Activated CD4-positive, alpha-beta T cell treated with anti-CD3 and anti-CD28 coated beads for 24 hours (primary cell): ENCODE measurements around the gene MAT2B.

Experiments used
- DNase-seq, 2 donors: peaks; one replicate each; pipeline ENCODE4 v3.0.0-alpha.2; 2020; ENCODE audit warnings: low read depth in 2 of 2

Gene MAT2B

DNA sequence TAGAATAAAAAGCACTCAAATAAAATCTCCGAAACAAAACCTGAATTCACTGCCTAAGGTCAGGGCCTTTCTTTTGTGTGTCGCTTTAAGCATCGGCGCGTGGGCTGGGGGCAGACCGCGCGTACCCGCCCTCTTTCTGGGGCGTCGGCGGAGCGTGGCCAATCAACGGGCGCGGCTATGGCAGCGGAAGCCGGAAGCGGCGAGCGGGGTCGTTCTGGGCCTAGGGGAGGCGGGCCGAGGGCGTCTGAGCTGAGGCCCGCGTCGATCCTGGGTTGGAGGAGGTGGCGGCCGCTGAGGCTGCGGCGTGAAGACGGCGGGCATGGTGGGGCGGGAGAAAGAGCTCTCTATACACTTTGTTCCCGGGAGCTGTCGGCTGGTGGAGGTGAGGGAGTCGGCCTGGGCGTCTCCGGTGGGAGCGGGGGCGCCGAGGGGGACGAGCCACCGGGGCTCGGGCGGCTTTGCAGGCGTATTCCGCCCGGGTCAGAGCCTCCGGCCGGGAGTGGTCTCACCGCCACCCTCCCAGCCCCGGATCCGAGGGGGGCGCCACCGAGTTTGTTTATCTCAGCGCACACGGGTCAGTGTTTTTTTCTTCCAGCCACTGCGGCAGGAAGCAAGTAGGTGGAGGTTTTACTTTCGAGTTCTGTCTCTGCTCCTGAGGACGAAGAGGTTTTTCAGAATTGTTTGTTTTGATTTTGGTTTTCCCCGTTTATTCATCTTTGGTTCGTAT, at the start of gene MAT2B:
TSS of gene MAT2B (plus strand) at position 252 of the 727 bp plus-strand sequence. CDS start at position 320, 68 bp downstream.
- DNase-seq, result peak; percentile 90 to 91

DNA sequence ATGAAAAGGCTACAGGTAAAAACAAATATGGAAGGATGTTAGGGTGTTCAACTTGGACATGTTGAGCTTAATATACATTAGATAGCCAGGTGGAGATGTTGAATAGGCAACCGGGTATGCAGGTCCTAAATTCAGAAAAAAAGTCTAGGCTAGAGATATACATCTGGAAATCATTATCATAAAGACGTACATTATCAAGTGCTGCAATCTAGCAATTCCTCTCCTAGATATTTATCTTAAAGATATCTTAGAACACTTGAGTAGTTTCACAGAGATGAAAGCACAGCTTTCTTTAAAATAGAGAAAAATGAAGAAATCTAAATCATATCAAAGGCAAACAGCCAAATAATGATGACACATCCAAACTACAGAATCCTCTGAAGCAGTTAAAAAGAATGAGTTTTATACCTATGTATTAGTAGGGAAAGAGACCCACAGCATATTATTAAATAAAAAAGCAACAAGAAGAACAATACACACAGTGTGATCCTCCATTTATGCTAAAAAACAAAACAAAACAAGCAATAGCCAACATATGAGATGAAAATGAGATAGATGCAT, 49.3 kb upstream of the MAT2B start:
- no peak for DNase-seq

DNA sequence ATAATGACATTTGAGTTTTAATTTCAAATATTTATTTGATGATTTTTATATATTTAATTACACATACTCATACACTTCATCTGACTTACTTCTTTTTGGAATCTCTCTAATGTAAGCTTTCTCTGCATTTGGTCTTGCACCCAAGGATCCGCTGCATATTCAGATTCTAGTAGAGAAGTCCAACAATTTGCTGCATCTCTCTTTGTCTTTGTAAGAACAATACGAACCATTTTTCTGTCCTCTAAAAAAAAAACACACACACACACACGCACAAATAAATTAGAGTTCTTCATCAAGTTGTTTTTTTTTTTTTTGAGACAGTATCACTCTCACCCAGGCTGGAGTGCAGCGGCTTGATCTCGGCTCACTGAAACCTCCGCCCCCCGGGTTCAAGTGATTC, 48.6 kb upstream of the MAT2B start:
- no peak for DNase-seq

DNA sequence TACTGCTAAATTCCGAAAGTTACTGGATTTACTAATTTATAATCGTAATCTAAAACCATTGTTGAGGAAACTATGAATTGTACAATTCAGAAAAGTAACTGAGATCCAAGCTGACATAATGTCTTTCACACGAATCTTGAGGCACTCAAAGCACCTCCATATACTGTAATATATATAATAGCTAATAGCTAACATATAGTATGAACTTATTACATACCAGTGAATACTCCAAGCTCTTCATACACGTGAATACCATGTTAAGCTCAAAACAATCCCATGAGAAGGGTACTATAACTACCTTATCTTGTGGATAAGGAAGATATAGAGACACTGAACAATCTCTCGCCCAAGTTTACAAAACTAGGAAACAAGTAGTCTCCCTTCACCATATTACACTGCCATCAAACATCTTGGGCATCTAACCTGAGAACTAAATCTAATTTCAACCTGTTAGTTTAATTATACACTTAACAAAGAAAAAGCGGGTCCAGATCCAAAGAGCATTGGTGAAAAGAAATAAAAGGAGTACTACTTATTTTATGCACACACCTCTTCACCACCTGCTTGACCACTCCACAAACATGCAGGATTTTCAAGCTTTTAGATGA, 46.5 kb upstream of the MAT2B start:
- no peak for DNase-seq

DNA sequence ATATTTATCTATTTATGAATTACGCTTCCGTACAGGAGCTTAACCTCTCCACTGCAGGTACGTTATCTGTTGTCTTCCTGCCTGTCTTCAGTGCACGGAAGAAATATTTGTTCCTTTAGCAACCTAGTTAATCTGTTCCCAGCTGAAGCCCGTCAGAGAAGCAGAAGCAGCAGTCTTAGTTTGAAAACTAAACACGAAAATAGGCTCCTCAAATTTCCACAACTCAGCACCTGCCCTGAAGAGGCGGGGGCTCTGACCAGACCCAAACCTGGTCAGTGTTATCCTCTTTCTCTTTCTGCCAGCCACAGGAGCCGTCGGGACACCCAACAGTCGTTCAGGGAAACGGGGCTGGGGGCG, 46.0 kb upstream of the MAT2B start:
- no peak for DNase-seq

DNA sequence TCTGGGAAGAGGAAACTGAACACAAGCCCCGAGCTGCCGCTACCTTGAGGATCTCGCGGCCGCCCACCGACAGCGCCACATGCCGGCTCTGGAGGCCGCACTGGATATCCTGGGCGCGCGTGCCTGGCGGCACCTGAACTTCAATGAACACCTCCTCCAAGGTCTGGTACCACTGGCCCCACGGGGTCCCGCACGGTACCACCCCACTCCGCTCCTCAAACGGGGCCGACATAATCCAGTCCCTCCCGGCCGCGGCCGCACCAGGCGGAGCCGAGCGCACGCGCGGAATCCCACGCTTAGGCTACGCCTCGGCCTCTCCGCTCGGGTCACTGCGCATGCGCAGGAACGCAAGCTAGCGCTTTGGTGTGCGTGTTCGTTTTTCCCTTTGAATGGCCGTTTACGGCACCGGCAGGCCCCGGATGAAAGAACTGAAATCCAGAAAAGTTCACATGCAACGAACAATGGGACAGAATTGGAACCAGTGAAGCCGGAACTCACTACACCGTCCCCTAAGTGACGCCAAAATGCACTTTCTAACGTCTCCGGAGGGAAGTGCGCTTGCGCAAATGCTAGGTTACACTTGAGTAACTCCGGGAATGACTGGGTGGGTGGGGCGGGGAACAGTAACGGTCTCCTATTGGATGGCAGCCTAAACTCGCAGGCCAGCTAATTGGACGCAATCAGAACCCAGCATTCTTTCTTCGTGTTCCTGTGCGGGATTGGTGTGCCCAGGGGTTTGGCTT, 45.4 kb upstream of the MAT2B start, which contains the start of gene NUDCD2:
TSS of gene NUDCD2 (minus strand) at position 284 of the 743 bp plus-strand sequence. CDS start at position 232, 52 bp downstream.
- DNase-seq, result peak; percentile 87 to 90

DNA sequence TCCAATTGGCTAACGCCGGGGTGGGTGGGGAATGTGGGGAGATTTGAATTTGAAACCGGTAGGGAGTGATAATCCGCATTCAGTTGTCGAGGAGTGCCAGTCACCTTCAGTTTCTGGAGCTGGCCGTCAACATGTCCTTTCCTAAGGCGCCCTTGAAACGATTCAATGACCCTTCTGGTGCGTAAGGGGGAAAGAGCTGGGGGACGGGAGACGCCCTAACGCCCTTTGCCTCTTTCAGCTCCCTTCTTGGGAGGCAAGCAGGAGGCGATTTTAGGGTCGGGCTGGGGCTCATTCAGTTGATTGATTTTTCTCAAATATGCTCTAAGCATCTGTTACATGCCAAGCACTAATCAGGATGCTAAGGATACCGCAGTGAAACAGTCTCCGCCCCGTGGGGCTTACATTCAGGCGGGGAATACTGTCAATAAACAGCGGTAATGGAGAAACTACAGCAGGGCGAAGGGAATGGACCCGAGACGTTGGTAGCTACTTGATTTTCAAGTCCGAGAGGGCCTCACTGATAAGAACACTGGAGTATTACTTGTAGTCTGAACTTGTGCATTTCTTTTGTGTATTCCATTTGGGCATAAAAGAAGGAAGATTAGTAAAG, 44.8 kb upstream of the MAT2B start, which contains the start of gene HMMR:
TSS of gene HMMR (plus strand) at position 71 of the 610 bp plus-strand sequence. CDS start at position 132, 61 bp downstream.
- no peak for DNase-seq

DNA sequence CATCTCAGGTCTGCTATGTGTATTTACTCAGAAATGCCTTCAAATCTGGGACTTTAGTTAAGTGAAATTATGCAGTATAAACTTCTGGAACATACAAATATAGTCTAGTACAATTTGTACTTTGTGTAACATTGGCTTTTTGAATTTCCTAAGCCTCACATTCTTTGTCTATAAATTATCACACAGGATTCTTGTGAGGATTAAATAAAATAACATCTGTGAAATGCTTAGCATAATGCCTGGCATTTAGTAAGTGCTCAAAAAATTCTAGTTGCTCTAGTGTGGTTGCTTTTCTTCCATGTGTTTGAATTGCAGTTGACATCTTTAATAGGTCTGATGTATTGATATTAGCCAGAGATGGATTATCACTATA, 42.4 kb upstream of the MAT2B start:
- no peak for DNase-seq

DNA sequence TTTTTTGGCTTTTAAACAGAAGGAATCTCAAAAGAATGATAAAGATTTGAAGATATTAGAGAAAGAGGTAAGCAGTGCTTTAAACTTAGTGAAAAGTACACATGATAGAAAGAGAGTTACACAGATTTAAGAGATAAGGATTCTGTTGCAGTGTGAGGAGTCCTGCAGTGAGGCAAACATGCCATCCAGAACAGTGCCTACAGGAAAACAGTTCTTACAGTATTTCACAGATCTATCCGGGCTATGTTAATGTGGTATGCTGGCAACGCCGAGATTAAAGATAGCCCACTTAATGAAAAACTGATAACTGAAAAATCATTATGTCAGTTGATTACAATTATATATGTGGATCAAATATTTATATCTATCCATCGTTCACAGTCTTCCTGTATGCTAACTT, 37.7 kb upstream of the MAT2B start:
- no peak for DNase-seq

DNA sequence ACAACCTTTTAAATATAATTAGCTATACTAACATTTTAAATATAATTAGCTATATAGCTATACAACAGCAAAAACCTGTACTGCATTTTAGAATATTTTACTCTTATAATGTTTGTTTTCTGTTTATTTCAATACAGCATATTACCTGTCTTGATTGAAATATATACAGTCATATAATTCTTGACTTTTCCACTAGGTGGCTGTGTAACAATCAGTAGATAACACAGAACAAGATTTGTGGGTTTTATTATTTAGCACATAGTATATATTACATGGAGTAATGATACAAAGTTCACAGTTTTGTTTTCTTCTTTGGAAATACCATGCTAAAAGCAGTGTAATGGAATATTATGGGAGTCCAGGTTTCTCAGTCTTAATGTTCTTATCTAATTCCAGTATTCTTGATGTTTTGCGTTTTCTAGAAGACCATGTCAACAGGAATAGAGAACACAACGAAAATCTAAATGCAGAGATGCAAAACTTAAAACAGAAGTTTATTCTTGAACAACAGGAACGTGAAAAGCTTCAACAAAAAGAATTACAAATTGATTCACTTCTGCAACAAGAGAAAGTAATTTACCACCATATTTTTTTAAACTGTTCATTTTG, 31.7 kb upstream of the MAT2B start:
- no peak for DNase-seq

DNA sequence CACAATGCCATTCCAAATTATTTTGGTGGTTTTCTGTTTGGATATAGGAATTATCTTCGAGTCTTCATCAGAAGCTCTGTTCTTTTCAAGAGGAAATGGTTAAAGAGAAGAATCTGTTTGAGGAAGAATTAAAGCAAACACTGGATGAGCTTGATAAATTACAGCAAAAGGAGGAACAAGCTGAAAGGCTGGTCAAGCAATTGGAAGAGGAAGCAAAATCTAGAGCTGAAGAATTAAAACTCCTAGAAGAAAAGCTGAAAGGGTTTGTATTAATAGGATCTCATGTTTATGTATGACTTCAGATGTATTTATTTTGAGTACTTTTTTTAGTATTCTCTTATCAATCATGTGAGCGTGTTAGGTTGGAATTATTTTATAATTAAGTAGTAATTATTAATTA, 30.0 kb upstream of the MAT2B start:
- no peak for DNase-seq

DNA sequence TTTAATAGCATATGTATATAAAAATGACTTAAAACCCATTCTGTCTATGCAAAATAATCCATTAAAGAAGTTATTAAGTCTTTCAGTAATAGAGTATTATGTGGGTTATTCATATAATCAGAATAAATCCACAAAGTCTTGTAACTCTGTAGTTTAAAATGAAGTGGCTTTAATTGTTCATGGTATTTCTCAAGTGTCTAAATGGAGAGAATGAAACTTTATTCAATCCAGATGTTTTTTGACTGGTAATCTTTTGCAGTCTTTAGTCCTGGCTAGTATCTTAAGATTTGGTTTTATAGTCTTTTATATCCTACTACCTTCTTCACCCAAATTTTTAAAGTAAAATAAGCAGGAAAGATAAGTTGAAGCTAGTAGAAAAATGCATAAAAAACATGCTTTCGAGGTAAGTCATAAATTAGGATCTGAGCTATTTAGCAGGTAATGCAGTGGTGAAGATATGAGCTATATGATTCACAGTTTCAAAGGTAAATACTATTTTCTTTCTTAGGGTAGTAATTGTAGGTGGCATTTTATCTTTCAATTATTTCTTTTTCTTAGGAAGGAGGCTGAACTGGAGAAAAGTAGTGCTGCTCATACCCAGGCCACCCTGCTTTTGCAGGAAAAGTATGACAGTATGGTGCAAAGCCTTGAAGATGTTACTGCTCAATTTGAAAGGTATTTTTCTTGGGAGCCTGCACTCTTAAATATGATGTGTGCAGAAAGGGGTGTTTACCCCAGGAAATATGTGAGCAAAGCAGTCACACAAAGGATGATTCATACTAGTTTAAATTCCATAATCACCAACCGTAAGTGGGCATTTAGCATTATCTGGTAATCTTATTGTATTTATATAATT, 27.1 kb upstream of the MAT2B start:
- DNase-seq, result no peak

DNA sequence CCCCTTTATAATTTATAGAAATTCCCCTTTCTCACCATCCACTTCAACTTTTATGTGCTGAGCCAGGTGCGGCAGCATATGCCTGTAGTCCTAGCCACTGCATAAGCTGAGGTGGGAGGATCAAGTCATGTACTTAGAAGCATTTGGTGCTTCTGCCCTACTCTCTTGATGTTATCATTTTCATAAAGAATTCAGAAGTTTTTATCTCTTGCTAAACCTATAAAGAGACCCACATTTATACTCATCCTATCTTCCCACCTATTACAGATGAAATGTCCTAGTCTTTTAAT, 26.5 kb upstream of the MAT2B start:
- no peak for DNase-seq

DNA sequence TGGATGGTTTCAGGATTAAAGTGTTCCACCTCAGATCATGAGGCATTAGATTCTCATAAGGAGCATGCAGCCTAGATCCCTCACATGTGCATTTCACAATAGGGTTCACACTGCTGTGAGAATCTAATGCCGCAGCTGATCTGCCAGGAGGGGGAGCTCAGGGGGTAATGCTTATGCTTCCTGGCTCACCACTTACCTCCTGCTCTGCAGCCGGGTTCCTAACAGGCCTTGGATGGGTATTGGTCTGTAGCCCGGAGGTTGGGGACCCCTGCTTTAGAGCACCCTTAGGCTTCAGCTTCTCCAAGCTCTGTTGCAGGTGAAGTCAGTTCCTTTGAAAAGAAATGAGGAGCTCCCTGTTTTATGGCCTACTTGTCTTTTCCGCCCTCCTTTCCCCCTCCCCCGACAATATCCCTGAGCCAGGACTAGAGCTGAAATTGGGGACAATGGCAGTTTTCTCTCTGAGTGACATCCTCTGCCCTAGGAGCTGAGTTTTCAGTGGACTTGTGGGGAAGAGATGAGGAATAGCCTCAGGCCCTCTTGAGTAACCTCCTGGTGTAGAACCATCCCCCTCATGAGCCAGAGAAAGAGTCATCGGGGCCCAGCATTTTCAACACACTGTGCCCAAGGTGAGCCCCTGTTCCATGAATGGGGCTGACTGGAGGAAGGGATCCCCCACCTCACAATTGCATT, 16.2 kb upstream of the MAT2B start:
- no peak for DNase-seq

DNA sequence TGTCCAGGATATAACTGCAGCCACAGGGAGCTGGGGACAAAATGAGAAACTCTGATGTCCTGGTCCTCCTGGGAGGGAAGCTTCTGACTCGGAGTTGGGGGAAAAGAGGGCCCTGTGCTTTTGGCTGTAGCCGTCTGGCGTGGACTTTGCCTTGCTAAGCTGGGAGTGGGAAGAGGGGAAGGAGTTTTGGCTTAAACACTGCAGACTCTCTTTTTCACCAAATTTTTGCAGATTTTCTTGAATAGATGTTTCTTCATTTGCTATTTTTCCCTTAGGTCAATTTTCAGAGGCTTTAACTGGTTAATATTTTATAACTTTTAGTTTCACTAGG, 15.7 kb upstream of the MAT2B start:
- DNase-seq, result no peak

DNA sequence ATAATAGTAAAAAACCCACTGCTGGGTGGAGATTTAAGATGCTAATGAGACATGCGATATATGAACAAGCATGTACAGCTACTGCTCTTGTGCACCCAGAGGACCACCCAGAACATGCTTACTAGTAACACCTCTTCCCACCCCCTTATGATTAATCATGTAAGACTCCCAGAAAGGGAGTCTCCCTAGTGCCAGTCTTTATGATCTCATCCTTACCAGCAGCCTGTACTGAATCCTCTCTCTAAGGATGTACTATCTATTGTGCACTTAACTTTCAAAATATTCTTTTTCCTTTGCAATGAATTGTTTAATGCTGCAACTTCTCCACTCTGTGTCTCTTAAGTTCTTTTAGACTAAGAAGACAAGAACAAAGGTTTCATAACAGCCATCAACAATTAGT, 9.1 kb upstream of the MAT2B start:
- DNase-seq, result no peak

DNA sequence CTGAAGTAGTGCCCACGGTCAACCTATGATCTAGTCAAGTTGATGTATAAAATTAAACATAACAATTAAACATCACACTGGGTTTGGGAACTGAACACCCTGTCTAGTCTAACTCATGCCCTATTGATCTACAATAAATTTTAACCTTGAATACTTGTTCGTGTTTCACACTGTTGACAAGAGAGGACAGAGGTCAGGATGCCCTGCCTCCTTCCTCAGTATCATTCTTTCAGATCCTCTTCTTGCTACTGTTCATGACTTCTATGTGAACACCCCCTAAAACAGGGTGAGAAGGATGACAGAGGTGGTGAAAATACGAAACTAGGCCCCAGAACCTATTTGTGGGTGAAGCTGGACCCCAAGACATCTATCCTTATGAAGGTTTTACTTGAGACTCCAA, 8.1 kb upstream of the MAT2B start:
- no peak for DNase-seq

DNA sequence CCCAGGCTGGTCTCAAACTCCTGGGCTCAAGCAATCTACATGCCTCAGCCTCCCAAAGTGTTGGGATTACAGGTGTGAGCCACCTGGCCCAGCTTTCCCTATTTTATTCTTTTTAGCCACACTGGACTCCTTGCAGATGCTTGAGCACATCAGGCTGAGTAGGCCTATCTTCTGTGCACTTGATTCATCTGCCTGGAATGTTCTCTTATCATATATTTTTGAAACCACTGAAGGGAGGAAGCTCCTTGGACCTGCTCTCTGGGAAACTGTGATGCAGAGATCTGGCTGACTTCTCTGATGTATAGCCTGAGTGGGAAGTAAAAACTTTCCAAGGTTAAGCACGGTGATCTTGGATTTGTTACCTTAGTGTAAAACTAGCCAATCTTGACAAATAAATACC, 6.5 kb upstream of the MAT2B start:
- DNase-seq, result no peak

DNA sequence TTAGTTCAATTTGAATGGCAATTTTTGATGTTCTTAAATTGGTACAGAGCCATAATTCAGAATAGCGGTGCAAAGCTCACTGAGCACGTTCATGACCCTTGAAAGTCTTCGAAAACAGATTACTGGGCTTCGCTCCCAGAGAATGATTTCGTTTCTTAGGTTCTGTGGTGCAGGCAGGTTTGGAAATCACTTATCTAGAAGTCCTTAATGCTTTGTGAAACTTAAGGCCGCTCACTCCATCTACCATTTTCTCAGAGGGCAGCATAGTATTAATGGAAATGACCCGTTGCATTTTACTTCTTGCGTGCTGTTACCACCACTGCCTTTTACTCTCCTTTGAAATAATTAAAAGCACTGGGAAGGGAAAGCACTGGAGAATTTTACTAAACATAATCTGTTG, 2.9 kb upstream of the MAT2B start:
- no peak for DNase-seq
